Activated naive CD4-positive, alpha-beta T cell treated with anti-CD3 and anti-CD28 coated beads, Interleukin-2, amount 50 U/mL, for 72 hours (primary cell): Measurements from ENCODE around the gene NECAB3. TPM values are rescaled to one million over a fixed set of nuclear protein-coding genes. Genes with fewer than 3 reads are reported as not detected.

Source experiments
- ATAC-seq, 2 donors: fragments of 150-1000 bp; cut with Tn5 transposase; 2 replicates each; pipeline ENCODE4 v1.10.0; 2021; ENCODE audit warnings: mild to moderate bottlenecking in 2 of 2, moderate library complexity in 2 of 2
- DNase-seq, 2 donors: peaks; one replicate each; pipeline ENCODE4 v3.0.0; 2021 to 2022; ENCODE audit warnings: low spot score in 2 of 2
- H3K27ac Mint-ChIP-seq, 2 donors: one replicate each; pipeline ENCODE4 v1.8.0; 2022; ENCODE audit warnings: mild to moderate bottlenecking in 2 of 2, mixed read lengths in 2 of 2
- H3K36me3 Mint-ChIP-seq, 2 donors: one replicate each; pipeline ENCODE4 v1.8.0; 2022; ENCODE audit warnings: mixed read lengths in 2 of 2
- H3K9me3 Mint-ChIP-seq, 2 donors: one replicate each; pipeline ENCODE4 v1.8.0; 2022; ENCODE audit warnings: mixed read lengths in 2 of 2
- total RNA-seq, 2 donors: library from RNA; stranded (reverse); gene quantifications; one replicate each; pipeline ENCODE4 v1.2.3, GENCODE V29; 2022

Gene NECAB3
- total RNA-seq, 2 donors from 2014 or later = 24.5 to 43.0 TPM

DNA sequence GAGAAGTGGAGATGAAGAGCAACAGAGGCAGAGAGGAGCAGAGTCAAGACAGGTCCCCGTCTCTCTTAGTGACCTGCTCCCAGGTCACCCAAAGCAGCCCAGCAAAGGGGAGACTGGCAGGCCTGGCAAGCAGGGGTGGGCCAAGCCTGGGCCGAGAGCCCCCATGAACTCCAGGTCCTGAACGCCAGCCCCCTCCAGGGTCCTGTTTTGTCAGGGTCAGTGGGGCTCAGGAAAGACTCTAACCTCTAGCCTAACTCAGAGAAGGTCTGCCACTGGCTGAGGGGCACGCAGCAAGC lies 1.2 kb downstream of the NECAB3 start:
- no peaks in the 10 kb centered on the region for H3K9me3 Mint-ChIP-seq
- peaks cover 10 to 17% of the 10 kb centered on the region in 2 donors for H3K36me3 Mint-ChIP-seq
- H3K27ac Mint-ChIP-seq = peak overlapping the region in 1 of 2 donors; percentile 40
- DNase-seq (no peak), ATAC-seq (no peak)

DNA sequence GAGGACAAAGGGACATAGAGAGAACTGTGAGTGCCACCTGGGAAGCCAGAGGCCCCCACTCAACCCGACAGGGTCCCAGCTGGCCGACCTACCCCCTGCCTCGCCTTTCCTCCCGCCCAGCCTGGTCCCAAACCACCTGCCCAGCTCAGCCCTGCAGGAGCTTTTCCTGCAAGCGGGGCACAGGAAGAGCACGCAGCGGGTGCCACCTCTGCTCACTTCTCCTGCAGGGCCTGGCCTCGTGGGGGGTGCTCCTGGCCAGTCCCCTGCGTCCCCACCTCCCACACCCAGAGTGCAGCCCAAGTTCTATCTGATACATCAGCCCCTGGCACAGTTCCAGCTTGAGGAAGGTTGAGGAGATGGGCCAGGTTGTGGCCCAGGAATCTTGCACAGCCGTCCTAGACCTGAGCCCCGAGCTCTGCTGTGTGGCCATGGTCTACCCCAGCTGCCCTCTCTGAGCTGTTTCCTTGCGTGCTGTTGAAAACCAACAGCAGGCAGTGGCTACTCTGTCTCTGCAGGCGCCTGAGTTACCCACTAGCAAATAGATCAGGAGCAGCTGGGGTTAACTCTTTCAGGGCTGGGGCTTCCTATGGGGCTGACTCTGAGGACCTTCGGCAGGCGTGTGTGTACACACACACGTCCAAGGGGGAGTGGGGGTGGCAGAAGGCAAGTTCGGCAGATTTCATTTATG lies 1.7 kb downstream of the NECAB3 start:
- DNase-seq (no peak), ATAC-seq (no peak)
- H3K36me3 Mint-ChIP-seq = peaks cover 8 to 14% of the 10 kb centered on the region in 2 donors
- no peaks in the 10 kb centered on the region for H3K9me3 Mint-ChIP-seq
- H3K27ac Mint-ChIP-seq = peak overlapping the region in 1 of 2 donors; percentile 40

DNA sequence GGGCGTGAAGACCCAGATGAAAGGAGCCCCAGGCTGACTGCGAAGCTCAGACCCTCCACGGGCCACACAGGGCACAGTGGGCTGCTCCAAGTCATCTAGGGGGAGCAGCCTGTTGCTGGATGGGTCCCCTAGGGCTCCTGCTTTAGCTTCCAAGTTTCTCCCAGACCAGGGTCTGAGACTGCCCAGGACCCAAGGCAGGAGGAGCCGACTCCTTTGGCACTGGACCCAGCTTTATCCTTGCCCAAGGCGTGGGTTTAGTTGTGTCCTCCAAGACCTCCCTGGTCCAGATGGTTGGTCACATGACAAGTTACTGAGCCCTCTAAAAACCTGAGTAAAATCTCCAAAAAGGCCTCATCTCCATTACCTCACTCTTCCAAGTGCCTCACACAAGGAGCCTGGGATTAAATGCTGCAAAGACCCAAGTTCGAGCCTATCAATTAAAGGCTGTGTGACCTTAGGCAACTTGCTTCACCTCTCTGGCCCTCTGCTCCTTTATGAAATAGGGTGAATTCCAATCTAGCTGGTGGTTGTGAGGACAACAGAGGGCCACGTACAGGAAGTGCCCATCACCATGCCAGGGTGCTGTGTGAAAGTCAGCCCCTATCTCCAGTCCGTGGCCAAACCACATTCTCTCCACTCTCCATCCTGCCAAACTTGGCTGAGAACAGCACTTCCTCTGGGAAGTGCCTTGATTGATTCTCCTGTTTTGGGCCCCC lies 2.5 kb downstream of the NECAB3 start:
- H3K9me3 Mint-ChIP-seq = no peaks in the 10 kb centered on the region
- H3K36me3 Mint-ChIP-seq = peaks cover 4 to 11% of the 10 kb centered on the region in 2 donors
- H3K27ac Mint-ChIP-seq = no peak overlapping the region
- DNase-seq (no peak), ATAC-seq (no peak)

DNA sequence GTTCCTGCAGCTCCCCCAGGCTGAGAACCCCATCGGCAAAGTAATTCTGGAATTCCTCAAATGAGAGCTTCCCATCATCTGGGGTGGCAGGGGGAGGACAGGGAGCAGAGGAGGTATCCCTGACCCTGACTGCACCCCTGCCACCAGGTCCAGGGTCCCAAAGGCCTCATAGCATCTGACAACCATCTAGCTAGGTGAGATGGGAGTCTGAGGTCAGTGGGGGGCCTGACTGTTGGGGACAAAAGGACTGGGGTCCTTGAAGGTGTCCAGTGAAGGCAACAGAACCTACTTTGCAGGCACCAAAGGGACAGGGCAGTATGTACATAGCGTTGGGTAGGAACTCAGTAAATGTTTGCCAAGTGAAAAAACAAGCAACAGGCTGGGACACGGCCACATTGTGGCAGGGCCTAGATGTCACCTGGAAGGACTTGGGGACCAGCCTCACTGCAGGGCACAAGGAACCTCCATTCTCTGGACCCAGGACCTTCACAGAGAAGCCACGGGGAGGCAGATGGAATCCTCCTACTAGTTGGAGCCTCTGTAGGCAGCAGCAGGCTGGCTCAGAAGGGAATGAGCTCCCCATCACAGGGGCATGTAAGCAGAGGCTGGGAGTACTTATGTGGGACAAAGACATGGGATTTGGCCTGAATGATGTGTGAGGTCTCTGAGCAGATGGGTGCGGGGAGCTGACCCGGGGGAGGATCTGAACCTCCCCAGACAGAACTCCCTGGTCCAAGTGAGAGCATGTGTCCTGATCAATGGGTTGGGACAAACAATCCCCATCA lies 3.3 kb downstream of the NECAB3 start:
- DNase-seq = no peak
- ATAC-seq = no peak
- H3K9me3 Mint-ChIP-seq = no peaks in the 10 kb centered on the region
- peaks cover 0 to 8% of the 10 kb centered on the region in 2 donors for H3K36me3 Mint-ChIP-seq
- H3K27ac Mint-ChIP-seq = peak overlapping the region in 1 of 2 donors; percentile 25

DNA sequence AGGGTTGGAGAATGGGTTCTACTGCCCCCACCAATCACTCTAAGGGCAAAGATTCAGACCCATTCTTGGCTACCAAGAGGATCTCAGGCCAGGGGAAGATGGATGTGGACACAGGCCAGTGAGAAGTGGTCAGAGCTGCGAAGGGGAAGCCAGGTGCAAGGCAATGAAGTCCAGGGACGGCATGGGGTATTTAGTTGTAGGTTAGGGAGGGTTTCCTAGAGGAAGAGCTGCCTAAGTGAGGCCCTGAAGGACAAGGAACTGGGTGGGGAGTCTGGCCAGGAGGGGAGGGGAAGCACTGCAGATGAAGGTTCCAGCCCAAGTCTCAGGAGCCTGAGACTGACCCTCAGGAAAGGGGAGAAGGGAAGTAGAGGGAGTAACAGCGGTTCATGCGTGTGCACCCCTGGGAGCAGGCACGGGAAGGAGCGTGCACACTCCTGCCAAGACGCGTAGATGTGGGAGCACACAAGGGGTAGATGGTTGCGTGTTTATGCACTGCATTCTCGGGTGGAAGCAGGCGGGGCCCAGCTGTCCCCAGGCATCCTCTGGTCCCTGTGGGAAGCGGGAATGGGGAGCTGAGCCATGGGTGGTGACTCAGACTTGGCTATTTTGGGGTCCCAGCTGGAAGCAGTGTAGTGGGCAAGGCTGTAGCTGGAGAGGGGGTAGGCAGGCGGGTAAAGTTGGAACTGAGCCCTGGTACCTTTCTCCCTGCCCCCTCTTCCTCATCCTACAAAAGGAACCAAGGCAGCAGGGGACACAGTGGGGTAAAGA lies 4.2 kb downstream of the NECAB3 start:
- Mint-ChIP-seq H3K27ac (peak overlapping the region; percentile 15 to 86), H3K36me3 (peaks cover 0 to 6% of the 10 kb centered on the region in 2 donors), H3K9me3 (no peaks in the 10 kb centered on the region)
- no peak for DNase-seq
- ATAC-seq = no peak

DNA sequence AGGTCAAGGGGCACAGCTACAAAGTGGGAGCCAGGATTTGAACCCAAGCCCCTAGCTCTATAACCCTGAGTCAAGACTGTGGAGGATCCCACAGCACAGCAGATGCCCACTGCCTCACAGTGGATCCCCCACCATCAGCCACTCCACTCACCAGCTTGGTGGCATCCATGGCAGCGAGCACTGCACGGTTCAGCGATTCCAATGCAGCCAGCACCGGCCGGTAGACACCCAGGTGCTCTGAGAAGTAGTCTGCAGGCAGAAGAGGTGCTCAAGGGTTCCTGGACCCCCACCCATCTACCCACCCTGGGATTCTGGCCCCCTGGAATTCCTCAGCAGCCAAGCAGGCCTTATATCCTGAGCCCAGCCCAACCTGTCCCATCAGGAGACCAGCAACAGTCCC lies 5.0 kb downstream of the NECAB3 start:
- Mint-ChIP-seq H3K27ac (peak overlapping the region in 1 of 2 donors; percentile 15), H3K36me3 (peaks cover 5 to 6% of the 10 kb centered on the region in 2 donors), H3K9me3 (no peaks in the 10 kb centered on the region)
- DNase-seq (no peak), ATAC-seq (no peak)

DNA sequence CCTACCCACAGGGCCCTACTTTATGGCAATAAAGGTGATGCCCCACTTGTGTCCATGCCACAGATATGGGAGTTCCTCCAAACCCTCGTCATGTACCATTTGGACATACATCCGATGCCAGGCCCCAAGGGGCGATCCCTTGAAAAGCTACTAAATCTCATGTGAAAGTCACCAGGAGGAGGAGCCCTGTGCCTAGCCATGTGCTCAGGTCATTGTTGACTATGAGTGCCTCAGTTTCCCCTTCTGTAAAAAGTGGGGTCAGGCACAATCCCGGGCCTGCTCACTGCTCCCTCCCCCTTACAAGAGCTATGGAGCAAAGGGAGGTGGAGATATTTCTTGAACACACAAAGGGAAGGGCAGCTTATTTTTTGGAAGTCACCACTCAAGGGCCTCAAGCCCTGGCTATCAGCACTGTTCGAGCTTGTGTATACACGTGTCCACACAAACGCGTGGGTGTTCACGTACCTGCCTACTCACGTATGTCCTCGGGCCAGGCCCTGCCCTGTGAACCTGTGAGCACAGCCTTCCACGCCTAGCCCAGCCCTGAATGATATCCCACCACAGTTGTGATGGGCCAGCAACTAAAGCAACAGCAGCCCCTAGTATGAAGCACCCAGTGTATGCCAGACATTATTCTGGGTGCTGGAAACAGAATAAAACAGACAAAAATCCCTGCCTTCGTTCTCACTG lies 5.6 kb downstream of the NECAB3 start:
- DNase-seq (no peak), ATAC-seq (no peak)
- Mint-ChIP-seq H3K9me3 (no peaks in the 10 kb centered on the region), H3K36me3 (peaks cover 5 to 6% of the 10 kb centered on the region in 2 donors), H3K27ac (peak overlapping the region in 1 of 2 donors; percentile 92)

DNA sequence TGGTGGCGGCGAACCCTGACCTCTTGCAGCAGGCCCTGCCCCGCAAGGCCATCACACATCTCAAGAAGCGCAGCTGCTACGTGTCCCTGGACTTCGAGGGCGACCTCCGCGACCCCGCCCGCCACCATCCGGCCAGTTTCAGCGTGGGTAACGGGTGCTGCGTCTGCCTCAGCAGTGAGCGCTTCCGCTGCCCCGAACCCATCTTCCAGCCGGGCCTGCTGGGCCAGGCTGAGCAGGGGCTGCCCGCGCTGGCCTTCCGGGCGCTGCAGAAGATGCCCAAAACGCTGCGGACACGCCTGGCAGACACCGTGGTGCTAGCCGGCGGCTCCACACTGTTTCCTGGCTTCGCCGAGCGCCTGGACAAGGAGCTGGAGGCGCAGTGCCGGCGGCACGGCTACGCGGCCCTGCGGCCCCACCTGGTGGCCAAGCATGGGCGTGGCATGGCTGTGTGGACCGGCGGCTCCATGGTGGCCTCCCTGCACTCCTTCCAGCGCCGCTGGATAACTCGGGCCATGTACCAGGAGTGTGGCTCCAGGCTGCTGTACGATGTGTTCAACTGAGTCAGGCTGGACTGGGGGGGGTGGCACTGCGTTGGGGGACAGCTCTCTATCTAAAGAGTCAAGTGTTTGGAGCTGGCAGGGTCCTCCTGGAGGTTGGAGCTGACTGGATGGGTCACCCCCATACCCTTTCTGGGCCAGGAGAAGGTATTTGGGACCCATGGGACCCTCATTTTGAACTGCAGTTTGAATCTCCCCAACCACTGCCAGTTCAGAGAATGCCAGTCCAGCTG lies 6.4 kb downstream of the NECAB3 start:
- peak overlapping the region in 1 of 2 donors; percentile 92 for H3K27ac Mint-ChIP-seq
- H3K36me3 Mint-ChIP-seq = peaks cover 5 to 6% of the 10 kb centered on the region in 2 donors
- DNase-seq (peak; percentile 85 to 87), ATAC-seq (peak; percentile 56 to 64)
- H3K9me3 Mint-ChIP-seq = no peaks in the 10 kb centered on the region

DNA sequence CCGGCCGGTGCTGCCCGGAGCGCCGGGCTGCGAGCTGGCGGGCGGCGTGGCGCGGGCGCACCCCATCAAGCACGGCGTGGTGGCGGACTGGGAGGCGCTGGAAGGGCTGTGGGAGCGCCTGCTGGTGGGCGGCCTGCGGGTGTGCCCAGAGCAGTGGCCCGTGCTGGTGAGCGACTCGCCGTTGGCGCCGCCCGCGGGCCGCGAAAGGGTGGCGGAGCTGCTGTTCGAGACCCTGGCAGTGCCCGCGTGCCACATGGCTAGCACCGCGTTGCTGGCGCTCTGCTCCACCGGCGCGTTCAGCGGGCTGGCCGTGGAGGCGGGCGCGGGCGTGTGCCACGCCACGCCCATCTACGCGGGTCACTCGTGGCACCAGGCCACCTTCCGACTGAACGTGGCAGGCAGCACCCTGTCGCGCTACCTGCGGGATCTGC lies 7.0 kb downstream of the NECAB3 start:
- peak; percentile 48 to 67 for DNase-seq
- ATAC-seq = peak; percentile 19 to 23
- H3K27ac Mint-ChIP-seq = peak overlapping the region in 1 of 2 donors; percentile 92
- H3K9me3 Mint-ChIP-seq = no peaks in the 10 kb centered on the region
- peaks cover 5 to 6% of the 10 kb centered on the region in 2 donors for H3K36me3 Mint-ChIP-seq

DNA sequence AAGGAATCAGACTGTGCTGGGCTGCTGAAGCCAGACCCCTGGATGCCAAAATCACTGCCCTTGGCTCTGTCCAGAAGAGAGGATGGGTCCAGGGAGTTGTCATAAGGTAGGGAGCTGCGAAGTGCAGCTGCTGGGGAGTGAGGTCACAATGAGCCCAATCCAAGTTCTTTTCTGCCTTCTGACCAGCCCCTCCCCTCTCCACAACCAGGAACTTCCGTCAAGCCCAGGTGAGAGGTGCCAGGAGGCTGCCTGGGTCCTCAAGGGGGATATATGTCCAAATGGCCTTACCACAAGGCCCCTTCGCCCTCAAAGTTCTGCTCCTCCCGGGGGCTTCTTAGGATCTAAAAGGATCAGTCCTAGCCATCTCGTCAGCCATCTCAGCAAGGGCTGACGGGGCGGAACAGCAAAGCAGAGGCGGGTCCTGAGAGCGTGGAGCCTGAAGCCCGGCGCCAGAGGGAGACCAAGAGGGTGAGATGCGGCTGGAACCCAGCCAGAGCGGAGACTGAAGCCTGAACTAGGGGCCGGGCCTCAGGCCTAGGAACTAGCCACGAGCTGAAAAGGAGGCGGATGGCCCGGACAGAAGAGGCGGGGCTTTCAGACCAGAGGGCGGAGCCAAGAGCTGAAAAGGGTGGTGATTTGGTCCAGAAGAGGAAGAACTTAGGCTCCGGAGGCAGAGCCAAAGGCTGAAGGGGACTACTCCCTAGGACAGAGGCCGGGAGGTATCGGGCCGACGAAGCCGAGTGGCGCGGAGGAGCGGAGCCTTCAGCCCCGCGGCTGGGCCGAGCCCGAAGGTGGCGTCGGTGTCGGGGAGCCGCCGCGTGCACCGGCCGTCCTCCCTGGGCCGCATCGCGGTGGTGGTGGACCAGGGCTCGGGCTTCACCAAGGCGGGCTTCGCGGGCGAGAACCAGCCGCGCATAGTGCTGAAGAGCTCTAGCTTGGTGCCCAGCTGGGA lies 7.7 kb downstream of the NECAB3 start, which contains the start of gene ACTL10:
TSS of gene ACTL10 (plus strand) at position 651 of the 952 bp plus-strand sequence. CDS start 555 bp downstream, outside the sequence.
- peak; percentile 83 to 88 for DNase-seq
- ATAC-seq = peak; percentile 62 to 63
- peak within 1 kb of the TSS; percentile 92 to 93 for H3K27ac Mint-ChIP-seq
- no peaks in the 10 kb centered on the region for H3K9me3 Mint-ChIP-seq
- peaks cover 5 to 6% of the 10 kb centered on the region in 2 donors for H3K36me3 Mint-ChIP-seq

DNA sequence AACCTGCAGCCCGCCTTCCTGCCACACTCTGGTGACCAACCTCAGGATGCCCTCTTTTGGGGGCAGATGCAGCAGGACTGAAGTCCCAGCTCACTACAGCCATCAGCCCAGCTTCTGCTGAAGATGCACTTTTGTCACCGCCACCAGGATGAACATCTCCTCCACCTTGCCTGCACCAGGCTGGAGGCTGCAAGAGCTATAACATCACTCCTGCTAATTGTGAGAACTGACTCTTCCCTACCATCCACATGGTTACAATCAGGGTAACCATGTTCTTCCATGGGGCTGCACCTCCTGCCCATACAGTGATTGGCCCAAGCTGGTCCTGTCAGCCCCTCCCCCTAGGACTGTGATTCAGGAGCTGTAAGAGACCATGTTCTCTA lies 9.5 kb downstream of the NECAB3 start:
- no peak for ATAC-seq
- H3K9me3 Mint-ChIP-seq = no peaks in the 10 kb centered on the region
- peak overlapping the region; percentile 81 for H3K27ac Mint-ChIP-seq
- no peak for DNase-seq
- H3K36me3 Mint-ChIP-seq = peaks cover 5 to 6% of the 10 kb centered on the region in 2 donors

DNA sequence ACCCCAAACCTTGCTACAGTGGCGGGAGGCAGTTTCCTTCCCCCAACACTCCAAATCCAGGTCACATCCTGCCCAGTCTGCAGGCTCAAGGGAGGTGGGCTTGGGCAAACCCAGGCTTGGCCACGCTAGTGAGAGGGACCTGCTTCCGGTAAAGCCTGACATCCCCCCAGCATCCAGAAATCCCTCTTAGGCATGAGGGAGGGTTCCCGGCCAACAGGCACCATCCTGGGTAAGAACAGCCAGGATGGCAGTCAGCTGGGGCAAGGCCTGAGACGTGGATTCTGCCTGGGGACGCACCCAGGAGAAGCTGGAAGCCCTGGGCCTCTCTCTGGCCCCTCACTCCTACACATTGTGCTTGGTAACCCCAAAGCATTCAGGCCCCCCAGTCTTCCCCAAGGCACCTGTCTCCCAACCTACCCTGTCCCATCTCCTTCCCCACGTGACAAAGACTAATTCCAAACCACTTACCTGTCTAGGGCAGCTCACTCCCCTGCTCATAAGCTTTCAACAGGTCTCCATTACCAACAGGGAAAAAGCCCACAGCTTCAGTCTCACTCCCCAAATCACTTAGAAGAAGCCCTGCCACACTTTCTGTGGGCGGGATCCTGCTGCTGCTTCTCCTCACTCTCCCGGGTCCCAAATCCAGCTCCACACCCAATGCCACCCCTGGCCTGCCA lies 10.0 kb downstream of the NECAB3 start:
- ATAC-seq (no peak), DNase-seq (no peak)
- Mint-ChIP-seq H3K36me3 (peaks cover 5 to 6% of the 10 kb centered on the region in 2 donors), H3K27ac (peak overlapping the region; percentile 81), H3K9me3 (no peaks in the 10 kb centered on the region)

DNA sequence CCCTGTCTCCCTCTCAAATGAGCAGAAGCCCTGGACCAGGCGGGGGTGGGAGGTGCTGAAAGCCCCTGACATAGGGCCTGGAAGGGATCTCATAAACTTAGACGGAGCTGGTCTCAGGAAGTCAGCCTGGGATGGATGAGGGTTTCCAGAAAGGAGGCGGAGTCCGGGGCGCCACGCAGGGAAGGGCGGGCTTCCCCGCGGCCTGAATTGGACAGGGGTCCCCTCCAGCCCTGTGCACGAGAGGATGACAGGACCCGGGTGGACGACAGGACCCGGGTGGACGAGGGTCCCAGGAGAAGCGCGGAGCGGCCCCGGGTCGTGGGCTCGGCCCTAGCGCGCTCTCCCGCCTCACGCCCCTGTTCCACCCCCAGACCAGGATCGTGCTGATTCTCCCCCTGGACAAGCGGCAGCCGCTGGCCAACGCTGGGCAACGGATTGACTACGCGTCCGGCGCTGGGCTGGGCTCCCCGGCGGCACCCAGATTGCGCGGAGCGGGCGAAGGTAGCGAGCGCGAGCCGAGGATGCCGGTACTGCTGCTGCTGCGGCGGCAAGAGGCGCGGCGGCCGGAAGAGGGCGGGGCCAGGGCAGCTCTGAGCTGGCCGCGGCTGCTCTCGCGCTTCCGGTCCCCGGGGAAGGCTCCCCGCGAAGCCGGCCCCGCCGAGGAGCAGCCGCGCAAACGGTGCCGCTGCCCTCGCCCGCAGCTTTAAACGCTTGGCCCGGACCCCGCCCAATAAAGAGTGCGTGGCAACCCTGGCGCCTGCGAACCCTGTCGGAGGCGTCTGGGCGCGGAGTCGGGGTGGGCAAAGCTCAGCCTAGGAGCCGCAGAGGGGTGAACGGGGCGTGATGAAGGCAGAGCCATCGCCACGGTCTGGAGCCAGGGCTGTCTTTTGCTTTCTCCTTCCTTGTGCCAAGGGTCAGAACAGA lies 10.8 kb downstream of the NECAB3 start:
- ATAC-seq = peak; percentile 67 to 74
- H3K9me3 Mint-ChIP-seq = no peaks in the 10 kb centered on the region
- H3K36me3 Mint-ChIP-seq = peaks cover 5 to 6% of the 10 kb centered on the region in 2 donors
- H3K27ac Mint-ChIP-seq = peak overlapping the region; percentile 81 to 88
- DNase-seq = peak; percentile 78 to 87
